ENCODE results near the gene ZNF416.

Gene ZNF416

GRCh38 chr19:57578487-57579205 is at the start of gene ZNF416:
ZNF416 (minus strand) TSS chr19:57578911; CDS start chr19:57578704, 207 bp downstream.
- DNase-seq = peak; percentile 96

GRCh38 chr19:57623091-57623490 is 44.4 kb upstream of the ZNF416 start:
- DNase-seq = no peak

- no peak for DNase-seq
Observed at GRCh38 chr19:57620673-57621348, 42.1 kb upstream of the ZNF416 start.

- DNase-seq = no peak
Observed at GRCh38 chr19:57615346-57615745, 36.6 kb upstream of the ZNF416 start.

GRCh38 chr19:57613941-57614743 is 35.4 kb upstream of the ZNF416 start, which contains the start of gene ZNF134:
ZNF134 (plus strand) TSS chr19:57614242; CDS start chr19:57619469, 5,227 bp downstream.
- peak; percentile 77 for DNase-seq

- DNase-seq = no peak
Observed at GRCh38 chr19:57611113-57611512, 32.4 kb upstream of the ZNF416 start.

GRCh38 chr19:57606931-57607330 is 28.2 kb upstream of the ZNF416 start:
- DNase-seq = no peak

- DNase-seq = peak; percentile 62
Observed at GRCh38 chr19:57599761-57600383, 21.2 kb upstream of the ZNF416 start, which contains the start of gene ZNF530. ZNF530 (plus strand) TSS chr19:57599885; CDS start chr19:57604346, 4,461 bp downstream.

GRCh38 chr19:57599377-57599760 is 20.7 kb upstream of the ZNF416 start:
- DNase-seq = no peak

- no peak for DNase-seq
Observed at GRCh38 chr19:57587529-57587928, 8.8 kb upstream of the ZNF416 start.

- DNase-seq = peak; percentile 64
Observed at GRCh38 chr19:57583521-57584416, 5.1 kb upstream of the ZNF416 start, which contains the start of gene ZIK1. ZIK1 (plus strand) TSS chr19:57584145; CDS start chr19:57584357, 212 bp downstream.

- DNase-seq = no peak
Observed at GRCh38 chr19:57583104-57583520, 4.4 kb upstream of the ZNF416 start.

GRCh38 chr19:57576661-57577060 is 2.0 kb downstream of the ZNF416 start:
- DNase-seq = no peak

GRCh38 chr19:57572415-57572947 is 6.2 kb downstream of the ZNF416 start:
- no peak for DNase-seq

GRCh38 chr19:57570707-57571106 is 8.0 kb downstream of the ZNF416 start:
- no peak for DNase-seq

GRCh38 chr19:57566396-57567265 is 12.1 kb downstream of the ZNF416 start:
- DNase-seq = no peak

GRCh38 chr19:57563547-57563946 is 15.2 kb downstream of the ZNF416 start:
- DNase-seq = no peak

GRCh38 chr19:57560049-57560491 is 18.6 kb downstream of the ZNF416 start:
- no peak for DNase-seq

- DNase-seq = peak; percentile 33
Observed at GRCh38 chr19:57559404-57560025, 19.2 kb downstream of the ZNF416 start, which contains the start of gene ZNF550. ZNF550 (minus strand) TSS chr19:57559863; CDS start chr19:57559682, 181 bp downstream.

- DNase-seq = no peak
Observed at GRCh38 chr19:57559008-57559403, 19.7 kb downstream of the ZNF416 start.
